ENCODE measurements around the gene FEZF1.

FEZF1 gene

GRCh38 chr7:122304319-122304975 is at the start of gene FEZF1:
FEZF1 (minus strand) TSS chr7:122304750; CDS start chr7:122304437, 313 bp downstream.
- DNase-seq, result no peak

DNA sequence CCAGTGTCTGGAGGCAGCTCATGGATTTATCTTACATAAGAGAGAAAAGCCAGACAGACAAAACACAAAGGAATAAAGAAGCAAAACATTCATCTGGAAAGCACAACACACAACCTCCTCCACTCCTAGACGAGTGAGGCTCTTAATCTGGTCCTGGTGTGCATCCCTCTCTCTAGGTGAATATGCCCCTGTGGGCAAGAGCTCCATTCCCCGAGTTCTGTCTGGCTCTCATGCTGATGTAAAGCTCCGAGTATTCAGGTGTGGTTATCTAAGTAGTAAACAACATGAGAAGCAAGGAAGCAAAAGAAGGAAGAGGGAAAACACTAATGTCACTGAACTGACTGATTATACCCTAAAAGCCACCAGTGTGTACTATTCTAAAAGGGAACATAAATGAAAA is 47.9 kb upstream of the FEZF1 start:
- no peak for DNase-seq

- DNase-seq, result no peak
These were observed 46.2 kb upstream of the FEZF1 start for GRCh38 chr7:122350701-122351100.

GRCh38 chr7:122344303-122344620 is 39.7 kb upstream of the FEZF1 start:
- DNase-seq, result no peak

- DNase-seq, result no peak
These were observed 39.2 kb upstream of the FEZF1 start for GRCh38 chr7:122343601-122344302.

- no peak for DNase-seq
These were observed 35.9 kb upstream of the FEZF1 start for GRCh38 chr7:122340427-122340826.

DNA sequence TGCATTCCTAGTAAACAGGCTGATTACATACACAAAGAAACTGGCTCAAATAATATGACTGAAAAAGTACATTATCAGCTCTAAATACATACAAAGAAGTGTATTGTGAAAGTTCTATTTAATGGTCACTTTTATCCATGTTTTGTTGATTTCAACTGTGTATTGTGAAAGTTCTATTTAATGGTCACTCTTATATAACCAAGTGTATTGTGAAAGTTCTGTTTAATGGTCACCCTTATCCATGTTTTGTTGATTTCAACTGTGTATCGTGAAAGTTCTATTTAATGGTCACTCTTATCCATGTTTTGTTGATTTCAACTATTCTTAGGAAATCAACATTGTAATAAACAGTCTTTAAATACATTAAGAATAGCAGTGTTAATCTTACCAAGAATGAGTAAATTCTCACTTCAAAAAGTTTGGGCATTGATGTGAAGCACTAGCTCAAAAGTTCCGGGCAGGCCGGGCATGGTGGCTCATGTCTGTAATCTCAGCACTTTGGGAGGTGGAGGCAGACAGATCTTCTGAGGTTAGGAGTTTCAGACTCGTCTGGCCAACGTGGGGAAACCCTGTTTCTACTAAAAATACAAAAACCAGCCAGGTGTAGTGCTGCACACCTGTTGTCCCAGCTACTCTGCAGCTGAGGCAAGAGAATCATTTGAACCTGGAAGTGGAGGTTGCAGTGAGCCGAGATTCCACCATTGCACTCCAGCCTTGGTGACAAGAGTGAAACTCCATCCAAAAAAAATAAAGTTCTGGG is 34.8 kb upstream of the FEZF1 start:
- DNase-seq, result no peak

DNA sequence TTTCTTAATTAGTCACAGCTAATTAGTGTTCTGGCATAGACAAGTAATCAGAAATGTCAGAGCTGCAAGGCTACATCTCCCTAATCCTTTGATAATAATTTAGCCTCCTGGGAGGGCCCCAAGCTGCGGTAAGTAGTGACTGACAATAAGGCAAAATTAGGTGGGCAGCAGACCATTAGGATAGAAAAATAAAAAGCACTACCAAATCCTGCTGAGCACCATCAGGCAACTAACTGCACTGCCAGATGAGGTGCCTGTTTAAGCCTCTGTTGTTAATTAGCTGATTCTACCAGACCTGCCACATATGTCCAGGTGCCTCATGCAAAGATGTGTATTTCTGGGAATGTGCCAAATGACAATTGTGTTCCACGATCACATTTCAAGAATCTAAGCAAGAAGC is 32.5 kb upstream of the FEZF1 start:
- no peak for DNase-seq

GRCh38 chr7:122329145-122329802 is 24.7 kb upstream of the FEZF1 start:
- DNase-seq, result no peak

DNA sequence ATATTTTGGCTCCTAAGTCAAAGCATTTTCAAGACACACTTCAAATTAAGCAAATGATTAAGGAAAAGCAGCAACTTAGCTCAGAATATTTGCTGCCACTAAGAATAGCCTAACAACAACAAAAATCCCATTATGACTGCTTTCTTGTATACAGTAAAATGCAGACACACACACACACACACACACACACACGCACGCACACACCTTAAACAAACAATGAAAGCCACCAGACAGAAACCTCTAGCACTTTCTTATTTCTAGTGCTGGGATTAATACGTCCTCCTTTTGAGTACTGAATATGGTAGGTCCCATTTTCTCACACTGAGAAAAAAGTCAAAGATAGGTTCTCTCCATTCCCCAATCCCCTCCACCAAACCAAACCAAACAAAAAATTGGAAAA is 23.4 kb upstream of the FEZF1 start:
- no peak for DNase-seq

DNA sequence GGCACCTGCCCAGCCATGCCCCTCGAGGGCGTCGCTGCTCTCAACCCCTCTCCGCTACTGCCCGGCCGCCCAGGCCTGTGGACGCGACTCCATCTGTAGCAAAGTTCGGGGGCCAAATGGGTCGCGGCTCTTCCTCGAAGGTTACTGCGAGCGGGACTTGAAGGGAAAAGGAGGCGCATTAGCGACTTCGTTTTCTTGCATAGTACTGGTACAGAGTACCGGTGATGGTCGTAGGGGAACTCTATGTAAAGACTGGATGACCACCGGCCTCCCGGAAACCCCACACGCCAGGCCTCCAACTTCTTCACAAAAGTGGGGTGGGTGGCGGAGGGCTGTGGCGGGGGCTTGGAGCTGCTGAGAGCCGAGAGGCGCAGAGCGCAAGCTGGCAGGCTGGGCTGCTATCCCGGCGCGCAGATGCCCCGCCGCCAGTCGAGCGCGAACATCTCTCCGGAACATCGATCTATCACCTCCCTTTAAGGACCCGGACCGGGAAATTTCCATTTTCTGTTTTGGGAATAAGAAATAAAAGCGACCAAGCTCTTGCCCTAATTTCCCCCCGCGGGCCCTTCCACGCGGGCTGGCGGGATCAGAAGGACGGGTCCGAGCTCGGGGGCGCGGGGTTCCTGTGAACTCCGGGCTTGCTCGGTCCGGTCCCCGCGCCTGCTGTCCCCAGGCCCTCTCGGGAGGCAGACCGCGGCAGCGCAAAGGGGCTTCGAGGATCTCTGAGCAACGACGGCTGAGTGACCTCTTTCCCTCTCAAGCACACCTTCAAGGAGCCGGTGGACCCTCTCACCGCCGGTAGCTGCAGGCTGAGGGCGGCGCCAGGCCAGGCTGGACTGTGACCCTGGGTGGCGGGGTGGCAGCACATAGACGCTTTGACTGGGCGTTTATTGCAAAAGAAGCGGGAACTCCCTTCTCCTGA is 12.2 kb upstream of the FEZF1 start:
- no peak for DNase-seq

GRCh38 chr7:122315507-122316466 is 11.2 kb upstream of the FEZF1 start:
- DNase-seq, result no peak

- no peak for DNase-seq
These were observed 9.7 kb upstream of the FEZF1 start for GRCh38 chr7:122314284-122314683.

- DNase-seq, result no peak
These were observed 8.2 kb upstream of the FEZF1 start for GRCh38 chr7:122312789-122313188.

- DNase-seq, result no peak
These were observed 7.3 kb upstream of the FEZF1 start for GRCh38 chr7:122311734-122312450.

DNA sequence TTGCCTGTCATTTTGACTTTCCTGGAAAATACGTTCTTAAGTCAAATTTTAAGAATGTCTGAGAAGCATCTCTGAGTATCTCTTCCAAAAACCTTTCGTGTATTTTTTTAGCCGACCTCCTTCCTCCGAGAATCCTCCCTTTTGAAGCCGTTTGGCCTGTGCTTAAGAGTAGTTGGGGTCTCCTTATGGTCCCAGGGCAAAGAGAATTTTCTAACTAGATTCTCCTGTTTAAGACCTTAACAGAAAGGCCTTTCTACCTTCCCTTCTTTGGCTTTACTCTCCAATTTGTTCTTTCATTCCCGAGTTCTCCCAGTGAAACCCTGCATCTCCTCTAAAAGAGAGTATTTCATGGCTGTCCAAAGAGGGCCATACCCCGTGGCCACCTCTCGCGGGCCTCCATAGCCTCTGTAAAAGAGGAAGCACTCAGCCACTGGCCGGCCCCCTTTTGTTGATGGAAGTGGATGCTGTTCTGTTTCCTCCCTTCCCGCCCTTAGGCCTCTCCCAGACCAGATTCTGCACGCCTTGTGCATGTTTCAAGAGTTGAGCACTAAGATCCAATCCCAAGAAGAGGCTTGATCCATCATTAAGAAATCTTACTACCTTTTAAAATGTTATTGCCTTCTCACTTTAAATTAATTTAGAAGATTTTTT is 6.6 kb upstream of the FEZF1 start:
- DNase-seq, result no peak

GRCh38 chr7:122310119-122311021 is 5.8 kb upstream of the FEZF1 start:
- DNase-seq, result no peak

DNA sequence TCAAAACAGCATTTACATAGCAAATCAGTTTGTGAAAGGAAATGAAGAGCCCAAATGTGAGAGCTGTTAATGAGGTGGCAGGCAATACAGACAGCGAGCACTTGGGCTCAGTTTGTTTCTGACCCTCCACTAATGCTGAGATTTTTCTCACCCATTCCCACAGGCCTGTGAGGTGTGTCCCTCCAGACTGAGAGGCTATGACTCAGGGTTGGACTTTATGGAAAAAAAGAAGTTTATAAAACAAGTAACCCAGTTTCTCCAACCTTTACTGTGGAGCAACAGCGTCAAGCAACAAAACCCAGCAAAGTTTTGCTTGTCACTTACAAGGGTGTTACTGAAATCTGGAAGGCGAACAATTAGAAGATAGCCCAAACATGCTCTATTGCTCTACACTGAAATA is 4.9 kb upstream of the FEZF1 start:
- DNase-seq, result no peak

DNA sequence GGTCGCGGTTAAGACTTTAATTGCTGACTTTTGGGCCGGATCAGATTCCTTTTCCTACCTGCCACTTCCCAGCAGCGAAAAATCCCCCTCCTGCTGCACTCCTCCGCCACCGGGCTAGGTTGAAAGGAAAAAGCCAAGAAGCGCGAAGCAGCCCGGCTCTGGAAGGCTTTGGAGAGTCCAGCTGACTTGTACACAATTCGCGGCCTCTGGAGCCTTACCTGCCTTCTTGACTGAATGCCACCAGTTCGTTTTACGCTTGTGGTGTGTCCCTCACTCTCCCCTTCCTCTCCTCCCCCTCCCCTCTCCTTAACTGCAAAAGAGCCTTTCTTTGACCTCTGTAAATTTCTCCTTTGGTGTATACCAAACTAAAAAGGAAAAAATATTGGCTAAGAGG is 2.7 kb upstream of the FEZF1 start:
- no peak for DNase-seq
